ENCODE results near the gene PAX7. TPM values are rescaled to one million over a fixed set of nuclear protein-coding genes. Genes with fewer than 3 reads are reported as not detected.

PAX7 gene
- total and polyA plus RNA-seq, 2 donors (not counting 1 experiment from before 2014, with no cell fraction given) = not detected

- Histone ChIP-seq H3K27me3 (replicated peaks in 1 of 4; ENCODE audit: control extremely low read depth in 1 of 4, control insufficient read depth in 3 of 4, insufficient read depth in 4 of 4, low read length in 3 of 4) (peaks cover 0 to 83% (median 45%) of the 10 kb centered on the region in 4 experiments), H3K4me2 (replicated peaks; ENCODE audit: low read depth, low read length, poor library complexity, severe bottlenecking) (no peak overlapping the region), H3K4me3 (ENCODE audit: control extremely low read depth in 1 of 5, extremely low read depth in 1 of 5, insufficient read depth in 1 of 5, low read depth in 2 of 5, low read length in 4 of 5) (no peak overlapping the region), H3K36me3 (replicated peaks in 1 of 2; ENCODE audit: control extremely low read depth in 1 of 2, control insufficient read depth in 1 of 2, extremely low read depth in 1 of 2, insufficient read depth in 2 of 2, low read length in 1 of 2) (no peaks in the 10 kb centered on the region), H3K9me3 (ENCODE audit: control extremely low read depth in 1 of 3, control insufficient read depth in 2 of 3, insufficient read depth in 1 of 3, low read length in 2 of 3) (peaks cover 0 to 3% (median 0%) of the 10 kb centered on the region in 3 donors), H4K20me1 (ENCODE audit: control insufficient read depth, insufficient read depth, low read length, poor library complexity, severe bottlenecking) (no peaks in the 10 kb centered on the region), H3K4me1 (ENCODE audit: control insufficient read depth in 2 of 2, insufficient read depth in 2 of 2, low read length in 2 of 2) (no peaks in the 10 kb centered on the region), H2AFZ (ENCODE audit: insufficient read depth, low read depth, low read length, poor library complexity, severe bottlenecking) (no peak overlapping the region), H3K79me2 (ENCODE audit: control insufficient read depth, insufficient read depth, low read length) (no peaks in the 10 kb centered on the region), H3K27ac (ENCODE audit: low read length in 2 of 2) (no peak overlapping the region), H3K9ac (ENCODE audit: low read length) (no peak overlapping the region)
- Mint-ChIP-seq H3K27me3 (peaks cover 75% of the 10 kb centered on the region), H3K27ac (no peak overlapping the region), H3K4me1 (no peaks in the 10 kb centered on the region), H3K9me3 (ENCODE audit: insufficient read depth) (no peaks in the 10 kb centered on the region), H3K4me3 (no peak overlapping the region)
- intact Hi-C loops (cut with micrococcal nuclease) = no loop called here
- TF ChIP-seq CTCF (IDR thresholded peaks at IDR 0.05) (no peak), EZH2 (IDR thresholded peaks at IDR 0.05; ENCODE audit: borderline replicate concordance, insufficient read depth, low read depth, low read length, poor library complexity, severe bottlenecking) (no peak)
- CTCF ChIA-PET = no interaction called here
- 6% methylated on average over 18 of the region's 22 CpGs for WGBS (ENCODE audit: insufficient coverage)
- no peak for ATAC-seq (ENCODE audit: low read depth)
- POLR2A ChIA-PET = no interaction called here
- no peak for DNase-seq
Observed at GRCh38 chr1:18642278-18643095, 11.8 kb downstream of the PAX7 start.

All from B cell (primary cell).